Measurements from ENCODE around the gene CHRD.

The CHRD gene

GRCh38 chr3:184349563-184350470, 30.0 kb upstream of the CHRD start:
- peaks cover 17% of the 10 kb centered on the region for H3K36me3 ChIP-seq (ENCODE audit: control insufficient read depth, insufficient read depth, low read length)

GRCh38 chr3:184350618-184351017, 29.2 kb upstream of the CHRD start:
- peaks cover 16% of the 10 kb centered on the region for H3K36me3 ChIP-seq (ENCODE audit: control insufficient read depth, insufficient read depth, low read length)
- H3K4me1 ChIP-seq (ENCODE audit: control insufficient read depth, insufficient read depth, low read length) = peaks cover 5% of the 10 kb centered on the region
- H3K27me3 ChIP-seq (ENCODE audit: control insufficient read depth, insufficient read depth, low read length) = no peaks in the 10 kb centered on the region

More at GRCh38 chr3:184349563-184350470, 30.0 kb upstream of the CHRD start:
- Histone ChIP-seq H3K4me1 (ENCODE audit: control insufficient read depth, insufficient read depth, low read length) (peaks cover 3% of the 10 kb centered on the region), H3K27me3 (ENCODE audit: control insufficient read depth, insufficient read depth, low read length) (no peaks in the 10 kb centered on the region), H3K9ac (ENCODE audit: low read depth, low read length) (no peak overlapping the region), H3K4me3 (ENCODE audit: low read depth, low read length) (no peak overlapping the region), H3K9me3 (ENCODE audit: control insufficient read depth, insufficient read depth, low read length) (no peaks in the 10 kb centered on the region)

GRCh38 chr3:184351511-184352148, 28.2 kb upstream of the CHRD start:
- H3K9me3 ChIP-seq (ENCODE audit: control insufficient read depth, insufficient read depth, low read length) = no peaks in the 10 kb centered on the region
- no peak overlapping the region for H3K4me3 ChIP-seq (ENCODE audit: low read depth, low read length)
- H3K4me1 ChIP-seq (ENCODE audit: control insufficient read depth, insufficient read depth, low read length) = peaks cover 2% of the 10 kb centered on the region
- no peak overlapping the region for H3K9ac ChIP-seq (ENCODE audit: low read depth, low read length)
- no peaks in the 10 kb centered on the region for H3K27me3 ChIP-seq (ENCODE audit: control insufficient read depth, insufficient read depth, low read length)
- H3K36me3 ChIP-seq (ENCODE audit: control insufficient read depth, insufficient read depth, low read length) = peaks cover 16% of the 10 kb centered on the region

More at GRCh38 chr3:184350618-184351017, 29.2 kb upstream of the CHRD start:
- H3K9me3 ChIP-seq (ENCODE audit: control insufficient read depth, insufficient read depth, low read length) = no peaks in the 10 kb centered on the region
- no peak overlapping the region for H3K9ac ChIP-seq (ENCODE audit: low read depth, low read length)
- H3K4me3 ChIP-seq (ENCODE audit: low read depth, low read length) = no peak overlapping the region

GRCh38 chr3:184352149-184352785, 27.6 kb upstream of the CHRD start:
- H3K36me3 ChIP-seq (ENCODE audit: control insufficient read depth, insufficient read depth, low read length) = peaks cover 22% of the 10 kb centered on the region

GRCh38 chr3:184352897-184353545, 26.8 kb upstream of the CHRD start:
- Histone ChIP-seq H3K9ac (ENCODE audit: low read depth, low read length) (no peak overlapping the region), H3K27me3 (ENCODE audit: control insufficient read depth, insufficient read depth, low read length) (peaks cover 3% of the 10 kb centered on the region), H3K36me3 (ENCODE audit: control insufficient read depth, insufficient read depth, low read length) (peaks cover 22% of the 10 kb centered on the region), H3K4me1 (ENCODE audit: control insufficient read depth, insufficient read depth, low read length) (peaks cover 2% of the 10 kb centered on the region), H3K4me3 (ENCODE audit: low read depth, low read length) (no peak overlapping the region), H3K9me3 (ENCODE audit: control insufficient read depth, insufficient read depth, low read length) (no peaks in the 10 kb centered on the region)

More at GRCh38 chr3:184352149-184352785, 27.6 kb upstream of the CHRD start:
- Histone ChIP-seq H3K27me3 (ENCODE audit: control insufficient read depth, insufficient read depth, low read length) (no peaks in the 10 kb centered on the region), H3K4me3 (ENCODE audit: low read depth, low read length) (no peak overlapping the region), H3K9me3 (ENCODE audit: control insufficient read depth, insufficient read depth, low read length) (no peaks in the 10 kb centered on the region), H3K9ac (ENCODE audit: low read depth, low read length) (no peak overlapping the region), H3K4me1 (ENCODE audit: control insufficient read depth, insufficient read depth, low read length) (peaks cover 2% of the 10 kb centered on the region)

- Histone ChIP-seq H3K4me1 (ENCODE audit: control insufficient read depth, insufficient read depth, low read length) (peaks cover 2% of the 10 kb centered on the region), H3K9ac (ENCODE audit: low read depth, low read length) (no peak overlapping the region), H3K9me3 (ENCODE audit: control insufficient read depth, insufficient read depth, low read length) (no peaks in the 10 kb centered on the region), H3K36me3 (ENCODE audit: control insufficient read depth, insufficient read depth, low read length) (peaks cover 25% of the 10 kb centered on the region), H3K27me3 (ENCODE audit: control insufficient read depth, insufficient read depth, low read length) (peaks cover 8% of the 10 kb centered on the region), H3K4me3 (ENCODE audit: low read depth, low read length) (no peak overlapping the region)
Measured at GRCh38 chr3:184353546-184353941, 26.3 kb upstream of the CHRD start.

- no peaks in the 10 kb centered on the region for H3K9me3 ChIP-seq (ENCODE audit: control insufficient read depth, insufficient read depth, low read length)
- H3K36me3 ChIP-seq (ENCODE audit: control insufficient read depth, insufficient read depth, low read length) = peaks cover 25% of the 10 kb centered on the region
- no peak overlapping the region for H3K4me3 ChIP-seq (ENCODE audit: low read depth, low read length)
- H3K27me3 ChIP-seq (ENCODE audit: control insufficient read depth, insufficient read depth, low read length) = peaks cover 15% of the 10 kb centered on the region
- H3K4me1 ChIP-seq (ENCODE audit: control insufficient read depth, insufficient read depth, low read length) = peaks cover 5% of the 10 kb centered on the region
- no peak overlapping the region for H3K9ac ChIP-seq (ENCODE audit: low read depth, low read length)
Measured at GRCh38 chr3:184354121-184354728, 25.6 kb upstream of the CHRD start.

GRCh38 chr3:184354754-184355153, 25.1 kb upstream of the CHRD start:
- H3K4me3 ChIP-seq (ENCODE audit: low read depth, low read length) = no peak overlapping the region
- H3K4me1 ChIP-seq (ENCODE audit: control insufficient read depth, insufficient read depth, low read length) = peaks cover 6% of the 10 kb centered on the region
- H3K9ac ChIP-seq (ENCODE audit: low read depth, low read length) = no peak overlapping the region
- peaks cover 19% of the 10 kb centered on the region for H3K27me3 ChIP-seq (ENCODE audit: control insufficient read depth, insufficient read depth, low read length)
- no peaks in the 10 kb centered on the region for H3K9me3 ChIP-seq (ENCODE audit: control insufficient read depth, insufficient read depth, low read length)
- peaks cover 25% of the 10 kb centered on the region for H3K36me3 ChIP-seq (ENCODE audit: control insufficient read depth, insufficient read depth, low read length)

- Histone ChIP-seq H3K27me3 (ENCODE audit: control insufficient read depth, insufficient read depth, low read length) (peaks cover 24% of the 10 kb centered on the region), H3K36me3 (ENCODE audit: control insufficient read depth, insufficient read depth, low read length) (peaks cover 25% of the 10 kb centered on the region), H3K9me3 (ENCODE audit: control insufficient read depth, insufficient read depth, low read length) (no peaks in the 10 kb centered on the region), H3K9ac (ENCODE audit: low read depth, low read length) (no peak overlapping the region), H3K4me3 (ENCODE audit: low read depth, low read length) (no peak overlapping the region), H3K4me1 (ENCODE audit: control insufficient read depth, insufficient read depth, low read length) (peaks cover 12% of the 10 kb centered on the region)
Measured at GRCh38 chr3:184355261-184356040, 24.4 kb upstream of the CHRD start.

- Histone ChIP-seq H3K9me3 (ENCODE audit: control insufficient read depth, insufficient read depth, low read length) (no peaks in the 10 kb centered on the region), H3K36me3 (ENCODE audit: control insufficient read depth, insufficient read depth, low read length) (peaks cover 21% of the 10 kb centered on the region), H3K4me1 (ENCODE audit: control insufficient read depth, insufficient read depth, low read length) (peaks cover 17% of the 10 kb centered on the region), H3K9ac (ENCODE audit: low read depth, low read length) (no peak overlapping the region), H3K27me3 (ENCODE audit: control insufficient read depth, insufficient read depth, low read length) (peaks cover 32% of the 10 kb centered on the region), H3K4me3 (ENCODE audit: low read depth, low read length) (no peak overlapping the region)
Measured at GRCh38 chr3:184357248-184358123, 22.4 kb upstream of the CHRD start.
